Mammary epithelial cell (primary cell): ENCODE data around the gene PTTG1IP.
"Not testable (repeated sequence)": the region's sequence is repeated elsewhere in the genome, so short reads cannot be mapped to it uniquely, and the experiment has no call there.

Source experiments
- CTCF ChIP-seq, 2 donors: IDR thresholded peaks in 1 of 2; conservative IDR thresholded peaks in 1 of 2; 2 replicates each; pipeline ENCODE4 v1.5.1; 2011 to 2012; ENCODE audit warnings: inconsistent platforms in 2 of 2, low read length in 2 of 2, mild to moderate bottlenecking in 2 of 2, control low read depth in 1 of 2, low read depth in 1 of 2; ENCODE audit not compliant: insufficient read depth in 1 of 2; ENCODE audit errors: extremely low read depth in 1 of 2
- EZH2 ChIP-seq: IDR thresholded peaks from 2 replicates; pipeline ENCODE4 v1.6.1; 2012; ENCODE audit warnings: low read length, inconsistent platforms, borderline replicate concordance

GRCh38 chr21:44912506-44913412, 39.3 kb upstream of the PTTG1IP start:
- not testable (repeated sequence) for TF ChIP-seq CTCF (conservative IDR thresholded peaks at IDR 0.05 in 1 of 2, IDR thresholded peaks at IDR 0.05 in 1 of 2; ENCODE audit: extremely low read depth in 1 of 2, insufficient read depth in 1 of 2, low read depth in 1 of 2, low read length in 2 of 2); EZH2
